Trophoblast cell (in vitro differentiated cells and primary cell): ENCODE results near the gene ADD1.

Source experiments
- DNase-seq, 2 donors: peaks; one replicate each; pipeline ENCODE4 v3.0.0-alpha.2; 2016
- H2AFZ ChIP-seq: 2 replicates; pipeline ENCODE4 v1.6.1; 2013; ENCODE audit warnings: low read length, moderate library complexity, mild to moderate bottlenecking; ENCODE audit not compliant: insufficient read depth, poor library complexity
- H2AK5ac ChIP-seq: 2 replicates; pipeline ENCODE4 v1.6.1; 2013; ENCODE audit warnings: mild to moderate bottlenecking, low read length
- H2BK120ac ChIP-seq: 2 replicates; pipeline ENCODE4 v1.6.1; 2013; ENCODE audit warnings: low read length, mild to moderate bottlenecking, moderate library complexity; ENCODE audit not compliant: insufficient read depth, poor library complexity
- H2BK12ac ChIP-seq: 2 replicates; pipeline ENCODE4 v1.6.1; 2013; ENCODE audit warnings: mild to moderate bottlenecking, low read length, moderate library complexity
- H2BK5ac ChIP-seq: 2 replicates; pipeline ENCODE4 v1.6.1; 2013; ENCODE audit warnings: low read length, low read depth, moderate library complexity, mild to moderate bottlenecking; ENCODE audit not compliant: poor library complexity
- H3K14ac ChIP-seq: 2 replicates; pipeline ENCODE4 v1.6.1; 2013; ENCODE audit warnings: mild to moderate bottlenecking, low read length
- H3K18ac ChIP-seq: 2 replicates; pipeline ENCODE4 v1.6.1; 2013; ENCODE audit warnings: mild to moderate bottlenecking, low read length
- H3K23ac ChIP-seq: 2 replicates; pipeline ENCODE4 v1.6.1; 2013; ENCODE audit warnings: low read length
- H3K27ac ChIP-seq: 2 replicates; pipeline ENCODE4 v1.5.1; 2013; ENCODE audit warnings: low read depth, mild to moderate bottlenecking, inconsistent platforms, low read length, moderate library complexity
- H3K27me3 ChIP-seq: 2 replicates; pipeline ENCODE4 v1.6.1; 2013; ENCODE audit warnings: inconsistent platforms, mild to moderate bottlenecking, low read length, moderate library complexity; ENCODE audit not compliant: insufficient read depth
- H3K36me3 ChIP-seq, 2 experiments: 1 replicate in 1 of 2; 2 replicates in 1 of 2; pipeline ENCODE4 v1.6.1; 2013; ENCODE audit warnings: low read length in 2 of 2, mild to moderate bottlenecking in 2 of 2, moderate library complexity in 1 of 2; ENCODE audit not compliant: insufficient read depth in 2 of 2, control insufficient read depth in 1 of 2
- H3K4ac ChIP-seq: 2 replicates; pipeline ENCODE4 v1.6.1; 2013; ENCODE audit warnings: low read depth, mild to moderate bottlenecking, low read length, moderate library complexity
- H3K4me1 ChIP-seq, 2 experiments: 1 replicate in 1 of 2; 2 replicates in 1 of 2; pipeline ENCODE4 v1.6.1; 2013; ENCODE audit warnings: low read length in 2 of 2, mild to moderate bottlenecking in 2 of 2, moderate library complexity in 1 of 2; ENCODE audit not compliant: insufficient read depth in 2 of 2, control insufficient read depth in 1 of 2
- H3K4me2 ChIP-seq: 2 replicates; pipeline ENCODE4 v1.6.1; 2013; ENCODE audit warnings: inconsistent platforms, mild to moderate bottlenecking, low read length, moderate library complexity
- H3K4me3 ChIP-seq: 2 replicates; pipeline ENCODE4 v1.5.1; 2013; ENCODE audit warnings: mild to moderate bottlenecking, low read depth, low read length, inconsistent platforms
- H3K79me1 ChIP-seq: one replicate; pipeline ENCODE4 v1.6.1; 2013; ENCODE audit warnings: low read length
- H3K79me2 ChIP-seq: 2 replicates; pipeline ENCODE4 v1.6.1; 2013; ENCODE audit warnings: low read length, mild to moderate bottlenecking; ENCODE audit not compliant: control insufficient read depth, insufficient read depth, poor library complexity
- H3K9ac ChIP-seq: 2 replicates; pipeline ENCODE4 v1.6.1; 2013; ENCODE audit warnings: mild to moderate bottlenecking, low read length
- H3K9me3 ChIP-seq: 2 replicates; pipeline ENCODE4 v1.6.1; 2013; ENCODE audit warnings: low read depth, mild to moderate bottlenecking, control low read depth, inconsistent platforms, low read length; ENCODE audit not compliant: insufficient read depth
- H4K12ac ChIP-seq: 2 replicates; pipeline ENCODE4 v1.6.1; 2013; ENCODE audit warnings: low read depth, mild to moderate bottlenecking, low read length, moderate library complexity
- H4K8ac ChIP-seq: 2 replicates; pipeline ENCODE4 v1.6.1; 2013; ENCODE audit warnings: low read depth, mild to moderate bottlenecking, low read length, moderate library complexity
- H4K91ac ChIP-seq: one replicate; pipeline ENCODE4 v1.6.1; 2013; ENCODE audit warnings: low read depth, mild to moderate bottlenecking, low read length, moderate library complexity
- WGBS: extraction: QIAGEN DNeasy Blood & Tissue Kit; methylation state at CpG from one replicate; pipeline ENCODE4 v1.1.7; 2013; ENCODE audit warnings: missing lambda C conversion rate; ENCODE audit not compliant: insufficient read length, insufficient coverage; ENCODE audit errors: extremely low coverage; 5-methylcytosine and 5-hydroxymethylcytosine counted together

The ADD1 gene

GRCh38 chr4:2931512-2932301 is 88.1 kb downstream of the ADD1 start:
- peak in 1 of 2 donors; percentile 15 for DNase-seq
- Histone ChIP-seq H2AK5ac (no peak overlapping the region), H2AFZ (no peak overlapping the region), H3K9me3 (peaks cover 3% of the 10 kb centered on the region), H3K14ac (no peak overlapping the region), H3K4me3 (no peak overlapping the region), H2BK5ac (no peak overlapping the region), H4K8ac (no peak overlapping the region), H3K9ac (no peak overlapping the region), H4K91ac (no peak overlapping the region), H3K36me3 (peaks cover 52 to 54% of the 10 kb centered on the region in 2 experiments), H3K27me3 (no peaks in the 10 kb centered on the region), H3K79me1 (peaks cover 4% of the 10 kb centered on the region), H3K18ac (no peak overlapping the region), H3K4me1 (peaks cover 15 to 26% of the 10 kb centered on the region in 2 experiments), H2BK120ac (no peak overlapping the region), H2BK12ac (no peak overlapping the region), H3K4ac (no peak overlapping the region), H4K12ac (peak overlapping the region; percentile 7), H3K23ac (no peak overlapping the region), H3K27ac (no peak overlapping the region), H3K4me2 (no peak overlapping the region), H3K79me2 (peaks cover 7% of the 10 kb centered on the region)
- no CpG with 5 or more reads among the region's 38 CpGs for WGBS

DNA sequence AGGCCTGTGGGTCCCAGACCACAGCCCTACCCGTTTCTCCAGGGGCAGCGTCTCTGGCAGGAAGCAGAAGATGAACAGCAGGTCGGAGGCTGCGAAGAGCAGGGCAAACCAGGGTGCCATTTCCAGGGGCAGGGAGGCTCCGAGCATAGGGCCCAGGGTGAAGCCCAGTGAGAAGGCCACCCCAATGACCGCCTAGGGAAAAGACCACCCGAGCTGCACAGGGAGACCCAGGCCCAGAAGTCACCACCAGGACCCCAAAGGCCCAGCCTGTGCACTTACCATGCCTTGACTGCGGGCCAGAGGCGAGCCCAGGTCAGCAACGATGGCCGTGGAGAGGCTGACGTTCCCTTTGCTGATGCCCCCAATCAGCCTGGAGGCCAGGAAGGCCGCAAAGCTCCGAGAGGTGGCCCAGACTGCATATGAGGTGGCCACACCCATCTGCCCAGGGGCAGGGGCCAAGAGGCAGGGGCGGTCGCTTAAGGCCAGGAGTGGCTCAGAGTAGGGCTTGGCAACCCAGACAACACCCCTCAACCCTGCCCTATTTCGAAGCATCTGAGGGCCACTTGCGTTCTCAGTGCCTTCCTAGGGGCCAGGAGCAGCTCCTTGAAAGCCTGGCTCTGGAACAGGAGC is 88.8 kb downstream of the ADD1 start:
- no peak for DNase-seq
- Histone ChIP-seq H3K79me2 (peaks cover 7% of the 10 kb centered on the region), H4K8ac (no peak overlapping the region), H3K27me3 (no peaks in the 10 kb centered on the region), H3K4me3 (no peak overlapping the region), H2BK5ac (no peak overlapping the region), H3K23ac (no peak overlapping the region), H2AK5ac (no peak overlapping the region), H3K36me3 (peaks cover 51 to 52% of the 10 kb centered on the region in 2 experiments), H3K27ac (no peak overlapping the region), H3K14ac (no peak overlapping the region), H2AFZ (no peak overlapping the region), H3K9me3 (peaks cover 3% of the 10 kb centered on the region), H3K4ac (no peak overlapping the region), H3K18ac (no peak overlapping the region), H4K91ac (no peak overlapping the region), H4K12ac (peak overlapping the region; percentile 7), H2BK12ac (no peak overlapping the region), H3K9ac (no peak overlapping the region), H3K4me2 (no peak overlapping the region), H3K4me1 (peaks cover 15 to 26% of the 10 kb centered on the region in 2 experiments), H3K79me1 (peaks cover 4% of the 10 kb centered on the region), H2BK120ac (no peak overlapping the region)
- no CpG with 5 or more reads among the region's 18 CpGs for WGBS

GRCh38 chr4:2932951-2933565 is 89.4 kb downstream of the ADD1 start:
- peaks cover 7% of the 10 kb centered on the region for H3K79me2 ChIP-seq
- peaks cover 3% of the 10 kb centered on the region for H3K9me3 ChIP-seq
- peaks cover 52 to 54% of the 10 kb centered on the region in 2 experiments for H3K36me3 ChIP-seq
- H3K27ac ChIP-seq = no peak overlapping the region
- H3K4me1 ChIP-seq = peaks cover 14 to 25% of the 10 kb centered on the region in 2 experiments
- no peak overlapping the region for H3K14ac ChIP-seq
- no peak overlapping the region for H2BK12ac ChIP-seq
- no peak overlapping the region for H2AK5ac ChIP-seq
- no CpG with 5 or more reads among the region's 15 CpGs for WGBS
- H4K12ac ChIP-seq = peak overlapping the region; percentile 6
- H3K27me3 ChIP-seq = no peaks in the 10 kb centered on the region
- no peak overlapping the region for H2BK120ac ChIP-seq
- H3K18ac ChIP-seq = no peak overlapping the region
- no peak overlapping the region for H2BK5ac ChIP-seq
- H4K8ac ChIP-seq = no peak overlapping the region
- H3K79me1 ChIP-seq = peaks cover 4% of the 10 kb centered on the region
- no peak overlapping the region for H3K4ac ChIP-seq
- no peak overlapping the region for H2AFZ ChIP-seq
- no peak overlapping the region for H3K4me3 ChIP-seq
- DNase-seq = no peak
- no peak overlapping the region for H3K9ac ChIP-seq
- H3K23ac ChIP-seq = no peak overlapping the region
- no peak overlapping the region for H4K91ac ChIP-seq
- peak overlapping the region; percentile 81 for H3K4me2 ChIP-seq

DNA sequence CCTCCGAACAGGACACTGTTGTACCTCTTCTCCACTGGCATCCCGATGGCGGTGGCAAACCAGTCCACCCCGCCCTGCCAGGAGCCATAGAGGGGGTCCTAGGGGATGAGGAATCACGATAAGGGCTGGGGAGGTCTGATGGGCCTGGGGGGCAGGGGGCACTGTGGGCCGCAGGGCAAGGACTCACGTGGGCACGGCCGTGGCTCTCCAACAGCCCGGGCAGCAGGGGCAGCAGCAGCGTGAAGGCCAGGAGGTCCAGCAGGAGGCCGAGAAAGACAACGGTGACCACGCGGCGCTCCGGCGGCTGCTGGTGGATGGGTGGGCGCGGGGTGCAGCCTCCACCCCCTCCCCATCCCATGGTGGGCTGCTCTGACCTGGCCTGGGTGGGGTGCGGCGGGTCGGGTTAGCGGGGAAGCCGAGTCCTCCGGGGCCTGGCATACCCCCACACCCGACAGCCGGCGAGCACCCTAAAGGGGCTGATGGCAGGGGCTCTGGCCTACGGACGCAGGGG is 90.0 kb downstream of the ADD1 start:
- H3K4ac ChIP-seq = peak overlapping the region; percentile 35
- no peak overlapping the region for H2BK120ac ChIP-seq
- H3K4me3 ChIP-seq = peak overlapping the region; percentile 73
- peak overlapping the region; percentile 56 for H3K18ac ChIP-seq
- H4K8ac ChIP-seq = peak overlapping the region; percentile 43
- peaks cover 4% of the 10 kb centered on the region for H3K79me1 ChIP-seq
- H4K12ac ChIP-seq = no peak overlapping the region
- no peak overlapping the region for H3K27ac ChIP-seq
- no peak overlapping the region for H2BK12ac ChIP-seq
- H2AK5ac ChIP-seq = peak overlapping the region; percentile 3
- peak overlapping the region; percentile 49 for H3K9ac ChIP-seq
- H3K27me3 ChIP-seq = no peaks in the 10 kb centered on the region
- no peak overlapping the region for H2BK5ac ChIP-seq
- peak overlapping the region; percentile 81 for H3K4me2 ChIP-seq
- H4K91ac ChIP-seq = peak overlapping the region; percentile 52
- peaks cover 7% of the 10 kb centered on the region for H3K79me2 ChIP-seq
- H3K4me1 ChIP-seq = peaks cover 12 to 20% of the 10 kb centered on the region in 2 experiments
- WGBS = no CpG with 5 or more reads among the region's 31 CpGs
- no peak for DNase-seq
- no peak overlapping the region for H3K23ac ChIP-seq
- H3K9me3 ChIP-seq = peaks cover 3% of the 10 kb centered on the region
- H3K36me3 ChIP-seq = peaks cover 49 to 53% of the 10 kb centered on the region in 2 experiments
- no peak overlapping the region for H2AFZ ChIP-seq
- peak overlapping the region; percentile 4 for H3K14ac ChIP-seq
